ENCODE measurements around the gene IFT80.
"Not testable (repeated sequence)": the region's sequence is repeated elsewhere in the genome, so short reads cannot be mapped to it uniquely, and the experiment has no call there.

IFT80 gene

DNA sequence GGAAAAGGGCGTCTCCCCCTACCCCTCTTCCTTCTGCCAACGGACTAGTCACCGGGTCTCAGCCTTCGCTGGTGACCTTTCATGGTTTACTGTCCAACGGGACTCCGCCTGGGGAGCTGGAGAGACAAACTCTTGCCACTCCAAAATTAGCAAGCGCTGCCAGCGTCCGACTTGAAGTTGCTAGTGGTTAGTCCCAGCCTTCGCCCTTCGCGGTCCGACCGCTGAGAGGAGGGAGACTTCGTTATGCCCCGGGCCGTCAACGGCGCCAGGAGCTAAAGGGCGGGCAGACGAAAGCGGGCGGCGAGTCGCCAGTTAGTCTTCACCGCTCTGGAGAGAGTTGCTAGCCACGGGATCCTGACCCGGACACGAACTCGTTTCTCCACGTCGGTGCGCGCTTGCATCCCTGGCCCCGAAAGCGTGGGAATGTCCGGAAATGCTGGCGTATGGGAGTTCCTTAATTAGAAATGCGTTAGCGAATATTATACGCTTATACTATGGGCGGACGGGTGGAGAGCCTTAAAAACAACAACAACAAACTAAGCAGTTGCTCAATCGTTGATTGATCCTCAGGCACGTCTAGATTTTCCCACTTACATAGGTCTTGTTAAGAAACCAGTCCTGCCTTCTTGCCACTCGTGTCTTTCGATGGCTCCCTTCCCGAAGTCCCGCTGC is 1.1 kb upstream of the IFT80 start:
- peak; percentile 23 to 54 for DNase-seq

DNA sequence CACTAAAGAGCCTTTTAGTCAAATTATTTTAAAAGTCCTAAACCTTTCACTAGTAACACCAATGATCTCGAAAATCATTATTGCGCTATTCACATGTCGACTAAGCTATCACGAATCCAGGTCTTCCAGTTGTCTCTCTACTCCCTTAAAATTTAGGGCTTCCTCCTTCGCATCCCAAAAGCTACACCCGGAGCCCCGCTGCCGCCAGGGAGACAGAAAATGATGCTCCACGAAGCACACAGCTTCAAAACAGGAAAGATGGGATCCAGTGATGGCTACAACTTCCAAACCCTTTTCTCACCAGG is 253 bp downstream of the IFT80 start:
- peak; percentile 72 to 79 for DNase-seq

DNA sequence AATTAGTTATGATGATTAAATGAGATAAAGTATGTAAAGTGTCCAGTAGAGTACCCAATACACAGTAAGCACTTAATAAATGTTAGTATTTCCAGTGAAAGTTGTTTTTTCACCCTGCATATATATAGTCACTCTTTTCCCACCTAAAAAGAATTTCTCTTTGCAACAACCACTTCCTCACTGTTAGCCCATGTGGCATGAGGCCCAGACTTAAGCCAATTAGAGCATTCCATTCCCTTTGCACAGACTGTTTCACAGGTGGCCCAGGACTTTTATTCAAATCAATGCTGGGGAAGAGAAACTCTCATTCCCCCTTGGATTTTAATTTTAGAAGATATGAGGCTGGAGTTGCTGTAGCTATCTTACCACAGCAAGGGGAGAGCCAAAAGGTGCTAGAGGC is 3.7 kb downstream of the IFT80 start:
- DNase-seq = peak; percentile 22 to 26

GRCh38 chr3:160394009-160394392 is 5.0 kb downstream of the IFT80 start:
- no peak for DNase-seq

DNA sequence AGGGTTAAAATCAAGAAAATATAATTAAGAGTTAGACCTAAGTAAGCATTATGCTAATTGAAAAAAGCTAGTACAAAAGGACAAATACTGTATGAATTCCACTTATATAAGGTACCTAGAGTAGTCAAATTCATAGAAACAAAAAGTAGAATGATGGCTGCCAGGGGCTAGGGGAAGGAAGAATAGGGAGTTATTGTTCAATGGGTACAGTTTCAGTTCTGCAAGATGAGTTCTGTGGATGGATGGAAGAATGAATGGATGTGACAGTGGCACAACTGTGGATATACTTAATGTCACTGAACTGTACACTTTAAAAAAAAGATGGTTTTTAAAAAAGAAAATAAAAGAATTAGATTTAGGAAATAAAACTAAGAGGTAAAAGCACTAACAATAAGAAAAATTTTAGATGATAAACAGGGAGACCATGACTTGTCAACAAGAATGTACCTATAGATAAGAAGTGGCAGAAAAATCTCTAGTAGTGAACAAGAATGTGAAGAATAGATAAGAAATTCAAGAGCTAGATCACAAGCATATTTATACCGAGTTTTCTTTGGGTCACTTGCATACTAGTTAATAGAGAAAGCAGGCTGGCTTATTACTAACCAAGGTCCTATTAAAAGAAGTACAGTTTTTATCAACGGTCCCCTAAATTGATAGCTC is 5.5 kb downstream of the IFT80 start:
- DNase-seq = no peak

- no peak for DNase-seq
These were observed 6.2 kb downstream of the IFT80 start for GRCh38 chr3:160392798-160393197.

- DNase-seq = no peak
These were observed 8.4 kb downstream of the IFT80 start for GRCh38 chr3:160390565-160391138.

DNA sequence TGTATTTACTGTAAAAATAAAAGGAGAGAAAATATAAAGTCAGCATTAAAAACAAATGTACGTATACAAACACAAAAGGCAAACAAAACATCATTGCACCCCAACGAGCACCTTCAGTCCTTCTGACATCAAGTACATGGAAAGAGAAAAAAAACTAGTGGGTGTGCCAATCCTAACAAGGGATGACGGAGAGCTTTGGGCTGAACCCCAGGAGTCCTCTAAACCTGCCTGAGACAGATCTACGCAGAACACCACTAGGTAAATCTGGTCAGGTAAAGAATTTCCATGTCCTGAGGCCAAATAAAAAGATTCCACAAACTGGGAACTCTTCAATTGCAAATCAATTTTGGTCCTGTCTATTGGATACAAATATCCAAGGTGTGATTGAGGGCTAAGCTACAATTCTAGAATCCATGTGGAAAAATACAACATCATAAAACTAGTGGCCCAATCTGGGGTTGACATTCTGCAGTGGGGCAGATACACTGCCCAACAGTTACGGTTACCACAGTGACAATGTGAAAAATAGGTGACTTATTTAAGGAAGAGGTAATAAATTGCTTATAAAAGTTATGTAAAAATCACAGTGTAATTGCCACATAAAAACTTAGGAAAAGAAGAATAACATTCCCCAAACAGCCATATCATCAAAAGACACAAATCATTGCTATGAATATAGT is 14.2 kb downstream of the IFT80 start:
- DNase-seq = no peak

DNA sequence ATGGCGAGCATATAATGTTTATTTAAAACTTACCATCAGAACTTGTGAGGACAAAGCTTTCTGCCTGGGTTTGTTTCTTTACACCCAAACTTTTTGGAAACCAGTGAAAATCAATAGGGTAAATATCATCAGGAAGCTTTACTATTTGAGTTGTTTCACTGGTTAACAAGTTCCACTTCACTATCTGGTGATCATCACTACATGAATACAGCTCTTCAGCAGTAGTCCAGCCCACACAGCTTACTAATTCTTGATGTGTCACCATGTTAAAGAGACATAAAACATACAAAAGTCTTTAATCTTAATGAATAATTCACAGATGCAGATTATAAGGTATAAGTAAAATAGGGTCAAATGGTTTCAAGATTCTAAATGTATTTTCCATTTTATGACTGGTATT is 17.6 kb downstream of the IFT80 start:
- DNase-seq = no peak

DNA sequence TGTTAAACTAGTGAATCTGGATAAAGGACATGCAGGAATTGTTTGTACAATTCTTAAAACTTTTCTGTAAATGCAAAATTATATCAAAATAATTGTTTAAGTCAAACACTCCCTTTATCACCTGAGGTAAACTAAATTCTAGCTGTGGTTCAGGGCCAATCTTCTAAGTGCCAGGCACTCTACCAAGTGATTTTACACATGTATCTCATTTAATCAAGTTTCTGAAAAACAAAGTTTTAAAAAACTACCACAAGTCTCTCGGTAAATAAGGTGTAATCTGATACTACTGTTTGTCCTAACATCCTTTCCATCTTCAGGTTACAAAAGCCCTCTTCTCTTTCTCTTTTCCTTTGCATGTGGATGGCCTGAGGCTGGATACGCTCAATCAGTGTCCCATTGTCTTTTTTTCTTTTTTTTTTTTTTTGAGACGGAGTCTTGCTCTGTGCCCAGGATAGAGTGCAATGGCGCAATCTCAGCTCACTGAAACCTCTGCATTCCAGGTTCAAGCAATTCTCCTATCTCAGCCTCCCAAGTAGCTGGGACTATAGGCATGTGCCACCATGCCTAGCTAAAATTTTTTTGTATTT is 19.3 kb downstream of the IFT80 start:
- no peak for DNase-seq

- DNase-seq = no peak
These were observed 20.5 kb downstream of the IFT80 start for GRCh38 chr3:160378331-160379109.

GRCh38 chr3:160376681-160377080 is 22.3 kb downstream of the IFT80 start:
- DNase-seq = no peak

- no peak for DNase-seq
These were observed 24.1 kb downstream of the IFT80 start for GRCh38 chr3:160374925-160375324.

- no peak for DNase-seq
These were observed 24.6 kb downstream of the IFT80 start for GRCh38 chr3:160374472-160374871.

- no peak for DNase-seq
These were observed 25.4 kb downstream of the IFT80 start for GRCh38 chr3:160373655-160374054.

DNA sequence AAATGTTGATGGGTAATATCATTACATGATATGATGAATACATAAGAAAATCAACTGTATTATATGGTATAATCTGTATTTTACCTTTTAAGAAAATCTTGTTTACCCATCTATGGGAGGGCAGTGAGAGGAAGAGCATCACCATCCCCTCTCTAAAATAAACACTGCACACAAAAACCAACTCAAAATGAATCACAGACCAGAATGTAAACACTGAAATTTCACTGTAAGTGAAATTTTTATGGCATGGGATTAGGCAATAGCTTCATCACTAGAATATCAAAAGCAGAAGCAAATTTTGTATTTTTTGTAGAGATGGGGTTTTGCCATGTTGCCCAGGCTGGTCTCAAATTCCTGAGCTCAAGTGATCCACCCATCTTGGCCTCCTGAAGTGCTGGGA is 26.2 kb downstream of the IFT80 start:
- no peak for DNase-seq

GRCh38 chr3:160370987-160371857 is 27.8 kb downstream of the IFT80 start:
- no peak for DNase-seq

GRCh38 chr3:160369784-160370183 is 29.2 kb downstream of the IFT80 start:
- DNase-seq = no peak

DNA sequence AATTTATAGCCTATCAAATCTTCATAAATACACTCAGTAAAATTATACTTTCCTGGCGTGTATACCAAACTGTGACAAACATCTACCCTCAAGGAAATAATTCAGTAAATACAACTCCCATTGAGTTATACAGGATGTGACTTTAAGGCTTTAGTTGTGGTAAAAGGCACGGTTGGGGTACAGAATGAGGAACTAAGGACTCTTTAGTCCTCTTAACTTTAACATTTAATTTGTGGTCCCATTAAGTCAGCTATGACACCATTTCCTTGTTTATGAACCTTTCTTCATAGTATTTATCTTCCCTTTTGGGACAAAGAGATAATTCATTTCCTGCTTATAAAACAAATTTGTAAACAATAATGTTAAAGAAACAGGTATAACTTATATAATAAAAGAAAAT is 30.2 kb downstream of the IFT80 start:
- DNase-seq = peak; percentile 90 to 94

DNA sequence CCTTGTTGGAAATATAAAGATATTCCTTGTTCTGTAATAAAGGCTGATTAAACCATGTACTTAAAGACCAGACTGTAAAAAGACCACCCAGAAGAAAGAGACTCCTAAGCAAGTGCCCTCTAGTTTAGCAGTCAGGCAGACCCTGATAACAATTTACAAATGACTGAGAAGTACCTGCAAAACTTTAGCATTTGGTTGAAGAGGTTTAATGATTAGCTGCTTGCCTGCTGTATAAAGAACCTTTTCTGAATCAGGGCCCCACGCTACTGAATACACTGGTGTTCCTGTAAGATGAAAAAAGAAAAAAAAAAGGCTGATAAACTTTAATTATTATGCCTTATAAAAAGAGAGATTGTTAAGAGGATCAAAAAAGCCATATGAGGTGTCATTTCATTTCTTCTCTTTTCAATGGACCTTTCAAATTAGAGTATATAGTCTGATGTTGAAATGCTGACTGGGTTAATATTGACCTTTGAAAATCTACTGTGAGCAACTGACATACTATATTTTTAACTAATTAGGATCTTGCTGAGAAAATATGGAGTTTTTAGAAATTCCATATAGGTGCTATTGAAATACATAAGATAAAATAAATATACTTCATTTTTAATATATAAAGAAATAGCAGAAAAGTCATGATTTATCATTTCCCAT is 33.0 kb downstream of the IFT80 start:
- no peak for DNase-seq

DNA sequence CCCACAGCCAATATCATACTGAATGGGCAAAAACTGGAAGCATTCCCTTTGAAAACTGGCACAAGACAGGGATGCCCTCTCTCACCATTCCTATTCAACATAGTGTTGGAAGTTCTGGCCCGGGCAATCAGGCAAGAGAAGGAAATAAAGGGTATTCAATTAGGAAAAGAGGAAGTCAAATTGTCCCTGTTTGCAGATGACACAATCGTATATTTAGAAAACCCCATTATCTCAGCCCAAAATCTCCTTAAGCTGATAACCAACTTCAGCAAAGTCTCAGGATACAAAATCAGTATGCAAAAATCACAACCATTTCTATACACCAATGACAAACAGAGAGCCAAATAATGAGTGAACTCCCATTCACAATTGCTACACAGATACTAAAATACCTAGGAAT is 36.1 kb downstream of the IFT80 start:
- not testable (repeated sequence) for DNase-seq

Measured in Kasumi-1 (cell line).